ENCODE measurements around the gene DHRS11.

Gene DHRS11

DNA sequence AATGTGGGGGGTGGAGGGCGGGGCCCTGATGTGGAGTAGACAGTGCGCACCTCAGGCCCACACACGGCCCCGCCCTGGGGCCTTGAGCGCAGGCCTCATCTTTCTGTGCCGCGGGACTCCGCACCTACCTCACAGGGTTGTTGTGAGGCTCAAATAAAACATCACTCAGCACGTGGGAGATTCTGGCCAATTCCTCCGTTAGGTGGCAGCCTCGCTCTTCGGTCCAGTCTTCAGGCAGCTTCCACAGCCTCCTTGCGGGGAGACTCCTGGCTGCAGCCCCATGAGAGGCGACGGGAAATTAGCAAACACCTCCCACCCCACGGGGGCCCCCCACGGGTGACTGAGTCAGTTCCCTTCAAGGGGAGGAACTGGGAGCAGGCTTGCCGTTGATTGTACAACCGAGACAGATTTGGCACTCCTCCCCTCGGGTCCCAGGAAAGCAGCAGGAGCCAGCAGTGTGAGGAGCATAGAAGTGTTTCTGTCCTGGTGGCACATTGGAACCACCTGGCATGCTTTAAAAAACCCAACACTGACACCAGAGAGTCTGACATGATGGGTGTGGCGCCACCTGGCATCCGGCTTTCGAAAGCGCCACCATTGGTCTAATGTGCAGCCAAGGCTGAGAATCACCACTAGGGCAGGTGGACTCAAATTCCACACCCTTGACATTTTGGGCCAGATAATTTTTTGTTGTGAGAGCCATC lies 17.3 kb downstream of the DHRS11 start:
- TF ChIP-seq, protein P1, sequence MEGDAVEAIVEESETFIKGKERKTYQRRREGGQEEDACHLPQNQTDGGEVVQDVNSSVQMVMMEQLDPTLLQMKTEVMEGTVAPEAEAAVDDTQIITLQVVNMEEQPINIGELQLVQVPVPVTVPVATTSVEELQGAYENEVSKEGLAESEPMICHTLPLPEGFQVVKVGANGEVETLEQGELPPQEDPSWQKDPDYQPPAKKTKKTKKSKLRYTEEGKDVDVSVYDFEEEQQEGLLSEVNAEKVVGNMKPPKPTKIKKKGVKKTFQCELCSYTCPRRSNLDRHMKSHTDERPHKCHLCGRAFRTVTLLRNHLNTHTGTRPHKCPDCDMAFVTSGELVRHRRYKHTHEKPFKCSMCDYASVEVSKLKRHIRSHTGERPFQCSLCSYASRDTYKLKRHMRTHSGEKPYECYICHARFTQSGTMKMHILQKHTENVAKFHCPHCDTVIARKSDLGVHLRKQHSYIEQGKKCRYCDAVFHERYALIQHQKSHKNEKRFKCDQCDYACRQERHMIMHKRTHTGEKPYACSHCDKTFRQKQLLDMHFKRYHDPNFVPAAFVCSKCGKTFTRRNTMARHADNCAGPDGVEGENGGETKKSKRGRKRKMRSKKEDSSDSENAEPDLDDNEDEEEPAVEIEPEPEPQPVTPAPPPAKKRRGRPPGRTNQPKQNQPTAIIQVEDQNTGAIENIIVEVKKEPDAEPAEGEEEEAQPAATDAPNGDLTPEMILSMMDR (IDR thresholded peaks at IDR 0.05; ENCODE audit: insufficient read depth, low read depth, low read length, missing control alignments): peak; percentile 61
- peak; percentile 80 for DNase-seq (ENCODE audit: low read depth)
- H3K4me3 ChIP-seq (ENCODE audit: low read length): no peak overlapping the region

DNA sequence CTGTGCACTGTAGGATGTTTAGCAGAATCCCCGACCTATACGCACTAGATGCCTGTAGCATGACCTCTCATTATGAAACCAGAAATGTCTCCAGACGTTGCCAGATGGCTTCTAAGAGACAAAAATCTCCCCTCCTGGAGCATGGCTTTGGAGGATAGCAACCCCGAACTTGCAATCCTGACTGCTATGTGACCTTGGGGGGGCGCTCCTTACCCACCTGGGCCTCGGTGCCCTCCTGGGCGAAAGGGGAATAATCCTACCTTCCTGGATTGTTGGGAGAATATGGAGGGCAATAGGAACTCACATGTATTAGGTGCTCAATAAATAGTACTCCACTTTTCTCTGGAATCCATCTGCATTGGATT lies 17.8 kb downstream of the DHRS11 start:
- TF ChIP-seq, protein P1 (IDR thresholded peaks at IDR 0.05; ENCODE audit: insufficient read depth, low read depth, low read length, missing control alignments): no peak
- H3K4me3 ChIP-seq (ENCODE audit: low read length): no peak overlapping the region
- DNase-seq (ENCODE audit: low read depth): no peak

DNA sequence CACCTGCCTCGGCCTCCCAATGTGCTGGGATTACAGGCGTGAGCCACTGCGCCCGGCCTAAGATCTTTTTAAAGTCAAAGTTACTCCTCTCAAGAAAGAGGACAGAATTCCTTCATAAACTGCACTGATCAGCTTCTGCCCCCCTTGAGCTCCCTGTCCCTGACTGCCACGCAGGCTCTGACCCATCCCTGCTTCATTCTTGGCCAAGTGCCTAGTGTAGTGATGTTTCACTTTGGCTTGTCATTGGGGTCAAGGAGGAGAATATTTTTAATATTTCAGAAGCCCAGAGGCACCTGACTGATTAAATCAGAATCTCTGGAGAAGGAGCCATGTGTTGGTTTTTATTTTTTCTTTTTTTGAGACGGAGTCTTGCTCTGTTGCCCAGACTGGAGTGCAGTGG lies 18.8 kb downstream of the DHRS11 start:
- DNase-seq (ENCODE audit: low read depth): peak; percentile 30
- no peak overlapping the region for H3K4me3 ChIP-seq (ENCODE audit: low read length)
- TF ChIP-seq, protein P1 (IDR thresholded peaks at IDR 0.05; ENCODE audit: insufficient read depth, low read depth, low read length, missing control alignments): no peak

DNA sequence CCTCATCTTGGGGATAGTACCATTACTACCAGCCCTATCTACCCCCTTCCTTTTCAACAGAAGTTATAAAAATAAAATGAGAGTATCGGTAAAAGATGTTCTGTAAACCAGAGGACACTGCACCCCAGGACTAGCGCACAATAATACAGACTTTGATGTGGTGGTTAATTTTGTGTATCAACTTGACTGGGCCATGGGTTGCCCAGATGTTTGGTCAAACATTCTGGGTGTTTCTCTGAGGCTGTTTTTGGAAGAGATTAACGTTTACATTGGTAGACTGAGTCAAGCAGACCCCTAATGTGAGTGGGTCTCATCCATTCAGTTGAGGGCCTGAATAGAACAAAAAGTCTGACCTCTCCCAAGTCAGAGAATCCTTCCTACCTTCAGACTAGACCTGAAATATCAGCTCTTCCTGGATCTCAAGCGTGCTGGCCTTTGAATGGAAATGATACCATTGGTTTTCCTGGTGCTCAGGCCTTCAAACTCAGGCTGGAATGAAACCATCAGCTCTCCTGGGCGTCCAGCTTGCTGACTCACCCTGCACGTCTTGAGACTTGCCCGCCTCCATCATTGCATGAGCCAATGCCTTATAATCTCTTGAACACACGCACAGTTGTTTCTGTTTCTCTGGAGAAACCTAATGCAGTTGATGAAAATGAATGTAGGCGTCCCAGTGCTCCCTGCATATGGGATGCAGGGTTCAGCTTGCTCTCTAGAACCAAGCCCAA lies 19.8 kb downstream of the DHRS11 start:
- peak; percentile 95 for DNase-seq (ENCODE audit: low read depth)
- H3K4me3 ChIP-seq (ENCODE audit: low read length): no peak overlapping the region
- TF ChIP-seq, protein P1 (IDR thresholded peaks at IDR 0.05; ENCODE audit: insufficient read depth, low read depth, low read length, missing control alignments): no peak

- no peak for DNase-seq (ENCODE audit: low read depth)
- TF ChIP-seq, protein P1 (IDR thresholded peaks at IDR 0.05; ENCODE audit: insufficient read depth, low read depth, low read length, missing control alignments): no peak
Measured at GRCh38 chr17:36612323-36612722, 20.6 kb downstream of the DHRS11 start.

GRCh38 chr17:36613155-36613554 lies 21.5 kb downstream of the DHRS11 start:
- H3K4me3 ChIP-seq (ENCODE audit: low read length): no peak overlapping the region
- no peak for DNase-seq (ENCODE audit: low read depth)
- TF ChIP-seq, protein P1 (IDR thresholded peaks at IDR 0.05; ENCODE audit: insufficient read depth, low read depth, low read length, missing control alignments): no peak

More at GRCh38 chr17:36612323-36612722, 20.6 kb downstream of the DHRS11 start:
- H3K4me3 ChIP-seq (ENCODE audit: low read length): no peak overlapping the region

All from epithelial cell of esophagus (primary cell).